GM21515 (cell line): ENCODE results near the gene PRDX2.

Source experiments
- ATAC-seq: cut with Tn5 transposase; IDR thresholded peaks from one replicate; pipeline ENCODE4 v1.9.1; 2021; ENCODE audit not compliant: unreplicated experiment

PRDX2 gene

DNA sequence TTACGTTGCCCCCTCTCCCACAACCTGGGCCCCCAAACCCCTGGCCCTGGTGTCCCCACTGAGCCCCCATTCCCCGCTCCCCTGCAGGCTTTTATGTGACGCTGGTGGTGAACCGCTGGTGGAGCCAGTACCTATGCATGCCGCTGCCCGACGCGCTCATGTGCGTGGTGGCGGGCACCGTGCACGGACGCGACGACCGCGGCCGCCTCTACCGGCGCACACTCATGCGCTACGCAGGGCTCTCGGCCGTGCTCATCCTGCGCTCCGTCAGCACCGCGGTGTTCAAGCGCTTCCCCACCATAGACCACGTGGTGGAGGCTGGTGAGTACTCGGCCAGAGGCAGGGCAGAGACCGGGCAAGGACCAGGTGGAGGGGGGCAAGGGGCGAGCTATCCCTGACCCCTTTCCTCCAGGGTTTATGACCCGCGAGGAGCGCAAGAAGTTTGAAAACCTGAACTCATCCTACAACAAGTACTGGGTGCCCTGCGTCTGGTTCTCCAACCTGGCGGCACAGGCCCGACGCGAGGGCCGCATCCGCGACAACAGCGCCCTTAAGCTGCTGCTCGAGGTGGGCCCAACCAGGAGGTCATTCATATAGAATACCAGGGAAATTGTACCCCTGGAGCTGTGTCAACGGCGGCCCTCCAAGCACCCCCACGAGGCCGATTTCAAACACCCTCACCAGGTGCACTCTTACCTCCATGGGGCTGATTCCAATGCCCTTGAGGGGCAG is 47.0 kb downstream of the PRDX2 start:
- ATAC-seq, result no peak

DNA sequence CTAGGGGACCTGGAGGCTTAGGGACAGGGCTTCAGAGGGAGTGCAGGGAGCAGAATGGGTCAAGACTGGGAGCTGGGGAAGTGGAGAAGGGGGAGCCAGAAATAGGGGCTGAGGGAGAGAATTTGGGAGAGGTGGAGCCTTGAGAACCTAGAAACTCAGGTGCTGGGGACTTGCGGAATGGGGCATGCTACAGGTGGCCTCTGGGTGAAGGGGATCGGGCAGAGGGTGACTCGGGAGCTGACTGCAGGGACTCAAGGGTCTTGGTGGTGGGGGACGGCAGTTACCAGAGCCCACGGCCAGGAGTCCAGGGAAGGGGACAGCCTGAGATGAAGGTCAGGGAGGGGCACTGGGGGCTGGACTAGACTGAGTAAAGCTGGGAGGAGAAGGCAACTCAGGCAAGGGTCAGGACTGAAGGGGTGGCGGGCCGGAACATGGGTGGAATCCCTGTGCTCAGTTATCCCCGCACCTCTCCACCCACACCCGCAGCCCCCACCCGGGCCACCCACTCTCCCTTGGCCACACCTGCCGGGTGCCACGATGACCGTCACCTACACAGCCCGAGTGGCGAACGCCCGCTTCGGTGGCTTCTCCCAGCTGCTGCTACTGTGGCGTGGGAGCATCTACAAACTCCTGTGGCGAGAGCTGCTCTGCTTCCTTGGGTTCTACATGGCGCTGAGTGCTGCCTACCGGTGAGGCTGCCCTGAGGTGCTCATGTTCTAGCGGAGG is 49.4 kb downstream of the PRDX2 start:
- ATAC-seq, result no peak

DNA sequence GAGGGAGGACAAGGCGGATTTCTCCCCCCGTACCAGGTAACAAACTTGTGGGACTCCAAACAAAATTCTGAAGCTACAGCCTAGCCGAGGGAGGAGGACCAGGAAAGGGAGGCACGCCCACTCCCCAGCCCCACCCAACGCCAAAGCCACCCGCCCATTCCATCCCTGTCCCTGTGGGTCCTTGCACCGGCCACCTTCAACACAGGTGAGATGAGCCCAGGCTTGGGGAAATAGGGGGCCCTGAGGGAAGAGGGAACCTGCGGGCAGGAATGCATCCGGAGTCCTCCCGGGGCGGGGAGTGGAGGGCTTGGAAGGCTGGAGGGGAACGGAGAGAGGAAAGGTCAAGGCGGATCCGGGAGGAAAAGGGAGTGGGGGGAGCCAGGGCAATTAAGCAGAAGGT is 50.0 kb downstream of the PRDX2 start, which contains the start of gene BEST2:
BEST2 (plus strand) TSS at position 157 of the 400 bp plus-strand sequence. CDS start 802 bp downstream, outside the sequence.
- ATAC-seq, result no peak

DNA sequence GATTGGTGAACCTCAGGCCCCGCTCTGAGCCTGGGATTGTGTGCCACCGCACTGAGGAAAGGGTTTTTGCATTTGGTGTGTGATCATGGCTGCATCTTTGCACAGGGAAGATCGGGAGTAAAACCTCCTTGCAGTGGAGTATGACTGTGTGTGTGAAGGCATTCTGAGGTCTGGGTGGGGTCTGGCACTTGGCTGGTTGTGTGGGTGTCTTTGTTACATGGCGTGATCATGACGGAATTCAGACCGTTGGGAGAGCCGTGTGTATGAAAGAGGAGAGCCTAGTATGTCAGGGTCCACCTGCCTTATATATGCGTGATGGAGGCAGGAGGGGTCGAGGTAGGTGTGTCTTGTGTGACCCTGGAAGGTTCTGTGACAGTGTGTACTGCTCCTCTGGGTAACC is 50.7 kb downstream of the PRDX2 start:
- ATAC-seq, result no peak

DNA sequence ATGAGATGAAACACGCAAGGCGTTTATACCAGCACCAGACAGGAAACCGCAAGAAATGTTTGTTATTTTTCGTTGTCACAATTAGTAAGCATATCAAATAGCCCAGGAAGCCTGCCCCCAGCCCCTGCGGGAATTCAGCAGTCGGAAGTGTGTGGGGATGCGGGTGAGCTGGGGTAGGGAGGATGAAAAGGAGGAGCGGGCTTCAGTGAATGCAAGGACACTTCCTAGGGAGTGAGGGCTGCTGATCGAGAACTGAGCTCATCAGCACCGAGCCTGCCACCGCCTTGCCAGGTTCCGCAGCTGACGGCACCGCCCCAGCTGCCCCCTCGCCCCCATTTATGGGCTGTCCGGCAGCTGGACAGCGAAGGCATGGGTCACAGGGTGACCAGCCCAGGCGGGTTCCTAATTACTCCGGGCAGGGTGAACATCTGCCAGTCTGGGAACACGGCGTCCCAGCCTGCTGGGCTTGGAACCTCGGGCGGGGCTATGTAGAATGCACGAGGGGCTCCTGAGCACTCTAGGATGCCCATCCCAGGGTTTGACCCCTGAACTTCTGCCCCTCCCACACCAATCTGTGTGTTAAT is 51.6 kb downstream of the PRDX2 start:
- ATAC-seq, result no peak

DNA sequence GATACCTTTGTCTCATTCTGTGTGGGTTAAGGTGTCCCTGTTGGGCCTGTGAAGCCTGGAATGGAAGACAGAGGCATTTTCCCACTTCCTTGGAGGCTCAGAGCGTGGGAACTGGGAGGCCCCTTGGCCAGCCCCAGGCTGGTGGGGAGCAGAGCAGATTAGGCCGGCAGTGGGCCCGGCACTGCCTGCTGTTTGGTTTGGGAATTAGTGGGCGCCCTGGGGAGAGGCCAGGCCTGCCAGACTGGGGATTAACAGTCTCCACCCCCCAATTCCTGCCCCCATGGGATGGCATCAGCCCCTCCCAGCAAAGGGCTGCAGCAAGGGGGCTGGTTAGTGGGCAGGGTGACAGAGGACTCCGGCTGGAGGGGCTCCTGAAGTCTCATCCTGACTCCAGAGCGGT is 53.1 kb downstream of the PRDX2 start:
- ATAC-seq, result no peak
